ENCODE measurements around the gene ADCY1.

The ADCY1 gene

DNA sequence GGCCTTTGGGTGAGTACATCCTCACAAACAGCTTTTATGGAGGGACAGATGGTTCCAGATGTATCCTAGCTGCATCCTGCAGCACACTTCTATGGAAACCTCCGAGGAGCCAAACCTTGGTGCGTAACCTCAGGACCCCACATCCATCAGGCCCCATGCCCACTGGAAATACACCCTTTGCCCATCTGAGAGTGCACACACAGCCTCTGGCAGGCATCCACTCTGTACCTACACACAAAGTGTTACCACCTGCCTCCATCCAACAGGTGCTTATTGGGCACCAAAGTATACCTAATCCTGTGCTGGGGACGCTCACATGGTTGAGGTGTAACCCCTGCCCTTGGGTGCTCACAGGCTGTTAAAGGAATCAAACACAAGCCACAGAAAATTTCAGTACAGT is 117.9 kb downstream of the ADCY1 start:
- no peaks in the 10 kb centered on the region for H3K27me3 ChIP-seq (ENCODE audit: low read depth)
- DNase-seq (ENCODE audit: low spot score in 2 of 2) = no peak
- in situ Hi-C loops (cut with MboI; ENCODE audit: low sequenced_read_pairs) = no loop called here

DNA sequence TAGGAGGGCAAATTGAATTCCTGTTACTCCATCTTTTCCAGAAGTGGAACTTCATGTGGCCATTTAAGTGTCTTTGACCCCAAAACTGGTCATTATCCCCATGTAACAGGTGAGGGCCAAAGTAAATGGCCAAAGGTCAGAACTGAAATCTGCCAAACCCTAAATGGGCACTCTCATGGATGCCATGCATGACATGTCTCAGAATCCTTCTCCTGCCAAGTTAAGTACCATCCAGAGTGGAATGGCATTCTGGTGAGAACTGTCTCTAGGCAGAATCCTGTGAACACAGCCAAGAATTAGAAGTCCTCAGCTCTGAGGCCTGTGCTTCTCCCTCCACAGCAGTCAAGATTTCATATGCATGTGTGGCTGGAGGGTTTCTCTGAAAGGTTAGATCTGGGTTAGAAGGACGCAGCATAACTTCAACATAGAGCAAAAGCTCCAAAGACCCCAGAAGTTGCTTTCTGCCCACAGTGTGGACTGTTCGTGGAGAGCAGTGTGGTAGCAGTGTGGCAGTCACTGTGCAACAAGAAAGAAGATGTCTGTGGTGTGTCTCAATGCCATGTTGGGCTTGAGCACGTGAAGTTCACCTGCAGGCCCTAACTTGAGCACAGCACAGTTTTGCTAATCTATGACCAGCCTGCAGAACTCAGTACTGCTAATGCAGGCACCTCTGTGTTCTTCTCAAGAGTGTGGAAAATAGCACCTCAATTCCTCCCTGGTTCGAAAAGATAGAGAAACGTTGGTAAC is 121.3 kb downstream of the ADCY1 start:
- no peaks in the 10 kb centered on the region for H3K9me3 ChIP-seq
- in situ Hi-C loops (cut with MboI; ENCODE audit: low sequenced_read_pairs) = no loop called here
- DNase-seq (ENCODE audit: low spot score in 2 of 2) = peak in 1 of 2 experiments; percentile 1

More for the DNA sequence above, 117.9 kb downstream of the ADCY1 start:
- Histone ChIP-seq H3K4me1 (no peaks in the 10 kb centered on the region), H3K36me3 (replicated peaks) (no peaks in the 10 kb centered on the region), H3K9me3 (no peaks in the 10 kb centered on the region), H3K4me3 (no peak overlapping the region)

DNA sequence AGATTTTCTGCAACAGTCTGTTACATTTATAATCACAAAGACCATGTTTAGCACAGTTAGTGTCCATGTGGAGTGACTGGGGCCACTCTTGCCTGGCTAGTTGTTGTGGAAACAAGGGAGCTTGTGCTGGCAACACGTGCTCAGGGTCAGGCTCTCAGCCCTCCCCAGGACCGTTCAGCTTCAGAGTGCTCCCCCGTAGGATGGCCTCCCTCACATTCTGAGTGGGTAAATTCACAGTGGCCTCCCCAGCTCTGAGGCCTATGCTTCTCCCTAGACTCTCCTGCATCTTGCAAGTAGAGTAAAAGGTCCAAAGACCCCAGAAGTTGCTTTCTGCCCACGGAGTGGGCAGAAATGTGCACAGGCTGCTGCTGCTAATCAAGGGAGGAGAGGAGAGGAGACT is 122.3 kb downstream of the ADCY1 start:
- no peak overlapping the region for H3K4me3 ChIP-seq
- no peaks in the 10 kb centered on the region for H3K27me3 ChIP-seq (ENCODE audit: low read depth)
- H3K9me3 ChIP-seq = no peaks in the 10 kb centered on the region
- no peak for DNase-seq (ENCODE audit: low spot score in 2 of 2)
- H3K36me3 ChIP-seq (replicated peaks) = no peaks in the 10 kb centered on the region
- no peaks in the 10 kb centered on the region for H3K4me1 ChIP-seq
- in situ Hi-C loops (cut with MboI; ENCODE audit: low sequenced_read_pairs) = no loop called here

More for the DNA sequence above, 121.3 kb downstream of the ADCY1 start:
- Histone ChIP-seq H3K4me3 (no peak overlapping the region), H3K4me1 (no peaks in the 10 kb centered on the region), H3K27me3 (ENCODE audit: low read depth) (no peaks in the 10 kb centered on the region), H3K36me3 (replicated peaks) (no peaks in the 10 kb centered on the region)

DNA sequence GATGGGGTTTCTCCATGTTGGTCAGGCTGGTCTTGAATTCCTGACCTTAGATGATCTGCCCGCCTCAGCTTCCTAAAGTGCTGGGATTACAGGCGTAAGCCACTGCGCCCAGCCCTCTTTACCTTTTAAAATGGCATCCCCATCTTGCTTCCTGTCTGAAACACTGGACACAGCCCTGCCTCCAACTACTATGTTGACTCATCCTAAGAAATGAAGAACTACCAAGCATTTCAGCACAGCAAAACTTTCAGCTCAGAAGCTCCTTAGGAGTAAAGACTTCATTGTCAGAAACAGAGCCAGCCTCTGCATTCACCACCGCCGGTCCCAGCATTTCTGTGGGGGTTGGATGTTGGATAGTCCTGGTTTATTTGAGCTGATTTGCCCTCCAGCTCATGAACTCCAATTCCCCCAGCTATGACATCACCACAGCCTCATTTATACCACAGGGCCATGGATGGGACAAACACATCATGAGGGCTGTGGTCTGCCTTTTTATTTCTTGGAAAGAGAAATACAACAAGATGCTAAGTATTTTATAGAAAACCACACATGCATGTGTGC is 123.5 kb downstream of the ADCY1 start:
- Histone ChIP-seq H3K27me3 (ENCODE audit: low read depth) (no peaks in the 10 kb centered on the region), H3K4me3 (no peak overlapping the region), H3K4me1 (no peaks in the 10 kb centered on the region), H3K36me3 (replicated peaks) (no peaks in the 10 kb centered on the region), H3K9me3 (no peaks in the 10 kb centered on the region)
- in situ Hi-C loops (cut with MboI; ENCODE audit: low sequenced_read_pairs) = no loop called here
- peak in 1 of 2 experiments; percentile 3 for DNase-seq (ENCODE audit: low spot score in 2 of 2)

DNA sequence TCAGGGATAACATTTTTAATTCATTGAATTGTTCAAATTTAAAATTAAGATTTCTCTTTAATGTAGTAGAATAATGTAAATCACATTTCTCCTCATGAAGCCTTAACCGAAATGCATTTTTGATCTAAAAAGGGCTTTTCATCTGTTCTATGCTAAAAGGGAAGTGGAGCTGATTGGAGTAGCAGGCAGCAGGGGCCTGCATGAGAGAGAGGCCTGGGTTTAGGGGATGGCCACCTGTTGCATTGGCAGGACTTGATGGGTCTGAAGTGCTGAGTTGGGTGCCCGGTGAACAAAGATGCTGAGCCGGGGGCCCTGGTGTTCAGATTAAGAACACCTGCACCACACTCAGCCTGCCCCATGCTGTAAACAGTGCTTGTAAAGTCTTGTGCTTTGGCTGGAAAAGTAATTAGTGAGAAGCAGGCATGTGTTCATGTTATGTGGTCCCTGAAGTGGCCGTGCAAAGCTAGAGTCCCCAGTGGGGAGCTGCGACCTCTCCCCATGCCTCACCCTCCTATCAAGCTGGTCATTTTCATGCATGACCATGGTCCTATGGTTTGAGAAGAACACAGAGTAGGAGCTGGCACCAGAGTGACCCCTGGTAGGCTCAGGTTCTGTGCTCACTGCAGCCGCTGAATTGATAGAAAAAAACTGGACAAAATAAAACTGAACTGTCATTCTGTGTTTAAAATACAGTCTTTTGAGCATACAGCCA is 124.3 kb downstream of the ADCY1 start:
- Histone ChIP-seq H3K36me3 (replicated peaks) (no peaks in the 10 kb centered on the region), H3K9me3 (no peaks in the 10 kb centered on the region), H3K4me3 (no peak overlapping the region), H3K4me1 (no peaks in the 10 kb centered on the region), H3K27me3 (ENCODE audit: low read depth) (no peaks in the 10 kb centered on the region)
- in situ Hi-C loops (cut with MboI; ENCODE audit: low sequenced_read_pairs) = no loop called here
- DNase-seq (ENCODE audit: low spot score in 2 of 2) = peak in 1 of 2 experiments; percentile 1

DNA sequence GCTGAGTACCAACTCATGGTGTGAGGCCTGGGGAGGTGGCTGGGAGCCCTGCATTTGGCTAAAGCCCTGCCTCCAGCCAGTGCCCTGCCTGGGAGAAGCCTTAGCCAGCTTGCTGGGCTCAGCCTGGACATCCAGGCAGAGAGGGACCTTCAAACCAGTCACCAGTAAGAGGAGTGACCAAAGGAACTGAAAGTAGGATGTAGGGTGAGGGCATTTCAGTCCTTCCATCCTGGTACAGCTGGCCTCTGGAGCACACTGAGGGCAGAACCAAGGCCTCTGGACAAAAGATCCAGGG is 124.8 kb downstream of the ADCY1 start:
- no peaks in the 10 kb centered on the region for H3K27me3 ChIP-seq (ENCODE audit: low read depth)
- no peak overlapping the region for H3K4me3 ChIP-seq
- H3K4me1 ChIP-seq = no peaks in the 10 kb centered on the region
- DNase-seq (ENCODE audit: low spot score in 2 of 2) = peak in 1 of 2 experiments; percentile 1
- in situ Hi-C loops (cut with MboI; ENCODE audit: low sequenced_read_pairs) = no loop called here
- H3K9me3 ChIP-seq = no peaks in the 10 kb centered on the region
- H3K36me3 ChIP-seq (replicated peaks) = no peaks in the 10 kb centered on the region

DNA sequence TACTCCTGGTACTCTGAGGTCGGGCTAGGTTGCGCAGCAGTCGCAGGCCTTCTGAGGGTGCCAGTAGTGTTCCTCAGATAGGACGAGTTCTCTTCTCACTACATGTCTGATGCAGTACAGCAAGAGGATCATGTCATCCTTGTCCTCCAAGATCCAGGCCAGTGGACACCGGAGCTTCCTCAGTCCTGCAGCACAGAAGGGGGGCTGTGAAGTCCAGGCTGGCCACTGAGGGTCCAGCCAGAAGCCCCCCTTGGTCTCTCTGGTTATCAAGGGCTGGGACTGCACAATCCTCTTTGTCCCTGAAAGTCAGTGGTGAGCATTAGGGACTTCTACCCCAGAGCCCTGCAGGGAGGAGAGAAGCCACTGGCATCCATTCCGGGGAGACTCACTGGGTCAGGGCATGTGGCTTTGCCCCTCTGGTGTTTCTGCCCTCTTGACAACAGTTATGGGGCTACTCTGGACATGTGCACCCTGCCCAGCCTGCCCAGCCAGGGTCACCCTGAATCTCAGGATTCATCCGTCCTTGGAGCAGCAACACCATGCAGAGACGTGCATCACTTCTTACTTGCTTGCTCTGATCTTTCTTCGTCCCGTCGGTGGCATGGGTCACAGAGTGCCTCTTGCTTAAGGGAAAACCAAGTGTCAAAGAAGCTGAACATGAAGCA is 125.7 kb downstream of the ADCY1 start:
- Histone ChIP-seq H3K4me1 (no peaks in the 10 kb centered on the region), H3K36me3 (replicated peaks) (no peaks in the 10 kb centered on the region), H3K27me3 (ENCODE audit: low read depth) (no peaks in the 10 kb centered on the region), H3K9me3 (no peaks in the 10 kb centered on the region), H3K4me3 (no peak overlapping the region)
- in situ Hi-C loops (cut with MboI; ENCODE audit: low sequenced_read_pairs) = no loop called here
- DNase-seq (ENCODE audit: low spot score in 2 of 2) = peak in 1 of 2 experiments; percentile 1

DNA sequence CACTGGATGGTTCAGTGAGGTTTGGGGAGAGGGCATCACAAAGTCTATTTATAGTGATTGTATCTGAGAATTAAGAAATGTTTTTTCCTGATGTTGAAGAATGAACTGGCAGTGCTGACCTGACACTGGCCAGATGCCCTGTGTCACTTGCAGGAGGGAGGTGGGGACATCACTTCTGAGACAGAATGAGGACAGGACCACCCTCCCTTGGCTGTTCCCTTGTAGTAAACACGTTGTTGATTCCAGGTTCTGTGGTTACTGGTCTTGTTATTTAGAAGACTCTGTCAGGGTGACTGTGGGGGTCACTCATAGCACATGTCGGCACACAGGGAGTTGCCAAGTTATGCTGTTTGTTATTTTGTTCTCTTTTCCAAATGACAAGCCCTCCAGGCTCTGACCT is 126.4 kb downstream of the ADCY1 start:
- Histone ChIP-seq H3K27me3 (ENCODE audit: low read depth) (peaks cover 2% of the 10 kb centered on the region; the same call in 1 of the 2 replicates), H3K4me1 (no peaks in the 10 kb centered on the region), H3K36me3 (replicated peaks) (no peaks in the 10 kb centered on the region), H3K9me3 (no peaks in the 10 kb centered on the region), H3K4me3 (no peak overlapping the region)
- peak in 1 of 2 experiments; percentile 2 for DNase-seq (ENCODE audit: low spot score in 2 of 2)
- in situ Hi-C loops (cut with MboI; ENCODE audit: low sequenced_read_pairs) = no loop called here

DNA sequence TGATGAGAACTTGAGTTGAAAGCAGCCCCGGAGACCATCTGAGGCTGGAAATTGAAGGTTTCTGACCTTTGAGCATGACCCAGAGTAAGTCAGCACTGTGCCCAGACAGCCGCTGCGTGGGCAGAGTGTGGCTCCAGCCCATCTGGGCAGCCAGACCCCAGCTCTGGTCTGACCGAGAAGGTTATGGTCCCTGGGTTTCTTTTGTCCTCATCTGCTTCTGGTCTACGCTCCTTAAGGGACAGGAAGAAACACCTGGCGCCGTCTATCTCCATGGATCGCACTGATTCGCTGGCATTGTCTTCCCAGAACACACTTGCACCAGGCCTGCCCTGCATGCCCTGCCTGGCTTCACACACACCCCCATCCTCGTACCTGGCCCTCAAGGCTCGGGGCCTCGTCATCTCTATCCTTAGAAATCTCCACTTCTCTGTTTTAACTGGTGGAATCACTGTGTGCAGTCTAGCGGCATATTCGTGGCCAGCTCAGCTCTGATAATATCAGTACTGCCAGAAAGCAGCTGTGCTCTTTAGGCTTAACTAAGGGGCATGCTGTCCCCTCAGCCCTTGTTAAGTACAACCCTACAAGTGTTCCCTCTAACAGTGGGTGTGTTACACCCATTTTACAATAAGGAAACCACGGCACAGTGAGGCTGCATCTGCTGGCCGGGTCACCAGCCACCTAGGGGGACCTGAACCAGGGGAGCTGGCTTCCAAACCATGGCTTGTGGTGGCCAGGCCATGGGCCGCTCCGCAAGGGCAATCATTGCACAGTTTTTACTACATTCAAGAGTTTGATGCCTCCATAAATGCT is 127.7 kb downstream of the ADCY1 start:
- no peaks in the 10 kb centered on the region for H3K4me1 ChIP-seq
- peaks cover 2% of the 10 kb centered on the region; the same call in 1 of the 2 replicates for H3K27me3 ChIP-seq (ENCODE audit: low read depth)
- H3K4me3 ChIP-seq = no peak overlapping the region
- no peaks in the 10 kb centered on the region for H3K36me3 ChIP-seq (replicated peaks)
- H3K9me3 ChIP-seq = no peaks in the 10 kb centered on the region
- in situ Hi-C loops (cut with MboI; ENCODE audit: low sequenced_read_pairs) = no loop called here
- DNase-seq (ENCODE audit: low spot score in 2 of 2) = no peak

DNA sequence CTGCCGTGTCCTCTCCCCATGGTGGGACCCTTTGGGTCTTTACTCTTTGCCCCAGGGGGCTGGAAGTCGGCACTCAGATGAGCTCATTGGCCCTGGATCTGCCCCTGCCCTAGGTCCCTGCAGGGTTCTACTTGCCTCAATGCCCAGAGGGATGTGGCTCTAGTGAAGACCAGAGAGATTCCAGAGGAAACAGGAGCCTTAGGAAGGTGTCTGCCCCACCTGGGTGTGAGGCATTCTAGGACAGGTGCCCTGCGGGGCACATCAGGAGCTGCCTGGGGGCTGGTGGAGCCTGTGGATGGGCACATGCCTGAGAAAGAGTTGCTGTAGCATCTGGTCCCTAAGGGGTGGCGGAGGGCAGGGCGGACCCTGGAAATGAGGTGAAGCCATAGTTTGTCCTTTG is 128.6 kb downstream of the ADCY1 start:
- Histone ChIP-seq H3K27me3 (ENCODE audit: low read depth) (peaks cover 5% of the 10 kb centered on the region; the same call in 1 of the 2 replicates), H3K36me3 (replicated peaks) (no peaks in the 10 kb centered on the region), H3K4me1 (no peaks in the 10 kb centered on the region), H3K4me3 (no peak overlapping the region), H3K9me3 (no peaks in the 10 kb centered on the region)
- DNase-seq (ENCODE audit: low spot score in 2 of 2) = peak in 1 of 2 experiments; percentile 0
- in situ Hi-C loops (cut with MboI; ENCODE audit: low sequenced_read_pairs) = no loop called here

DNA sequence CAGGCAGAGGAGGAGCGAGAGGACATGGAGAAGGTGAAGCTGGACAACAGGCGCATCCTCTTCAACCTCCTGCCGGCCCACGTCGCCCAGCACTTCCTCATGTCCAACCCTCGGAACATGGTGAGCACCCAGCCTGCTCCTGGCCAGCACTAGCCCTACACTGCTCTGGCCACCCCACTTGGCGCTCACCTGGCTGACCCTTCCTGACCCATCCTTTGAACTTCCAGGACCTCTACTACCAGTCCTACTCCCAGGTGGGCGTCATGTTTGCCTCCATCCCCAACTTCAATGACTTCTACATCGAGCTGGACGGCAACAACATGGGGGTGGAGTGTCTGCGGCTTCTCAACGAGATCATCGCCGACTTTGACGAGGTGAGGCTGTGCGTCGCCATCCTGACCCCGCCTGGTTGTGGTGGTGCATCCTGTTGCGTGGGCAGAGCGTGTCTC is 129.2 kb downstream of the ADCY1 start:
- H3K4me3 ChIP-seq = no peak overlapping the region
- H3K27me3 ChIP-seq (ENCODE audit: low read depth) = peaks cover 5% of the 10 kb centered on the region; the same call in 1 of the 2 replicates
- in situ Hi-C loops (cut with MboI; ENCODE audit: low sequenced_read_pairs) = no loop called here
- H3K9me3 ChIP-seq = no peaks in the 10 kb centered on the region
- H3K4me1 ChIP-seq = no peaks in the 10 kb centered on the region
- peak in 1 of 2 experiments; percentile 1 for DNase-seq (ENCODE audit: low spot score in 2 of 2)
- no peaks in the 10 kb centered on the region for H3K36me3 ChIP-seq (replicated peaks)

DNA sequence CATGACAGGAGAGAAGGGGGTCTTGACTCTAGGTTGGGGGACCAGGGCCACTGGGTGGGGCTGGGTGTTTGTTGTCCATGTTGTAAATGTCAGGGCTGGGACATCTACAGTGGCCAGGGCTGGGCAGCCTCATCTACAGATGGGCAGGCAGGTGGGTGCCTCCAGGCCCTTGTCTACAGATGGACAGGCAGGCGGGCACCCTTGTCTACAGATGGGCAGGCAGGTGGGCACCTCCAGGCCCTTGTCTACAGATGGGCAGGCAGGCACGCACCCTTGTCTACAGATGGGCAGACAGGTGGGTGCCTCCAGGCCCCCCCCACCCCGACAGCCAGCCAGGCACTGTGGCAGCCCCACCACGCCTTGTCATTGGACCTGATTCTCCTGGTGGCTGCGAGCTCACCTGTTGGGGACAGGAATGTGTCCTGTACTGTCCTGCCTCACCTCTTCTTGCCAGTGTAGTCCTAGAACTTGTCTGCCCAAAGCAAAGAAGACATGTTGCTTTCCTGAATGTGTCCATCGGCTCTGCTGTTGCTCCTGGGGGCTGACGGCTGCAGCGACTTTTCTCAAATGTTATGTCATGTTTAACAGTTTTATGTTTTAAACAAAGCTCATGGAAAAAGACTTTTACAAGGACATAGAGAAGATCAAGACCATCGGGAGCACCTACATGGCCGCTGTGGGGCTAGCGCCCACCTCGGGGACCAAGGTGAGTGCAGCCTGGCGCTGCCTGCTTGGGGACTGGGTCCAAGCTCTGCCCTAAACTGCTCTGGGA is 129.9 kb downstream of the ADCY1 start:
- DNase-seq (ENCODE audit: low spot score in 2 of 2) = peak in 1 of 2 experiments; percentile 2
- in situ Hi-C loops (cut with MboI; ENCODE audit: low sequenced_read_pairs) = no loop called here
- no peaks in the 10 kb centered on the region for H3K36me3 ChIP-seq (replicated peaks)

More for the DNA sequence above, 129.9 kb downstream of the ADCY1 start:
- no peaks in the 10 kb centered on the region for H3K9me3 ChIP-seq
- peaks cover 5% of the 10 kb centered on the region; the same call in 1 of the 2 replicates for H3K27me3 ChIP-seq (ENCODE audit: low read depth)
- no peaks in the 10 kb centered on the region for H3K4me1 ChIP-seq
- H3K4me3 ChIP-seq = no peak overlapping the region

Data from HAP-1 (cell line).